Nephron (organoid): ENCODE data around the gene TSGA10.
A peak's percentile ranks its signal among the peaks of the same experiment; 100 is the strongest.

ENCODE experiments used
- H3K27ac Mint-ChIP-seq, 3 experiments: 2 replicates each; pipeline ENCODE4 v1.8.0; 2020; ENCODE audit warnings: mixed read lengths in 3 of 3, mild to moderate bottlenecking in 2 of 3, moderate library complexity in 1 of 3
- H3K27me3 Mint-ChIP-seq: 2 replicates; pipeline ENCODE4 v1.8.0; 2021; ENCODE audit warnings: low read depth, mild to moderate bottlenecking, moderate library complexity, mixed read lengths
- H3K36me3 Mint-ChIP-seq: 2 replicates; pipeline ENCODE4 v1.8.0; 2020; ENCODE audit warnings: low read depth, mixed read lengths
- H3K4me1 Mint-ChIP-seq: 2 replicates; pipeline ENCODE4 v1.8.0; 2020; ENCODE audit warnings: mixed read lengths
- H3K4me3 Mint-ChIP-seq, 3 experiments: 2 replicates each; pipeline ENCODE4 v1.8.0; 2020; ENCODE audit warnings: mild to moderate bottlenecking in 3 of 3, mixed read lengths in 3 of 3, moderate library complexity in 2 of 3
- H3K9me3 Mint-ChIP-seq: 2 replicates; pipeline ENCODE4 v1.8.0; 2020; ENCODE audit warnings: mixed read lengths
- CTCF ChIP-seq, 3 experiments: fragments of 200-600 bp; sonication (generic); IDR thresholded peaks; one replicate each; pipeline ENCODE4 v1.5.0; 2021; ENCODE audit warnings: antibody characterized with exemption in 3 of 3; ENCODE audit not compliant: unreplicated experiment in 3 of 3

TSGA10 gene

GRCh38 chr2:99127981-99128380 is 26.8 kb downstream of the TSGA10 start:
- H3K27ac Mint-ChIP-seq: no peak overlapping the region
- H3K4me3 Mint-ChIP-seq: no peak overlapping the region
- TF ChIP-seq CTCF (IDR thresholded peaks at IDR 0.05; ENCODE audit: unreplicated experiment in 3 of 3): no peak
- peaks cover 81% of the 10 kb centered on the region for H3K36me3 Mint-ChIP-seq
- no peaks in the 10 kb centered on the region for H3K27me3 Mint-ChIP-seq
- H3K4me1 Mint-ChIP-seq: no peaks in the 10 kb centered on the region
- peaks cover 53% of the 10 kb centered on the region for H3K9me3 Mint-ChIP-seq

GRCh38 chr2:99112617-99113016 is 42.1 kb downstream of the TSGA10 start:
- Mint-ChIP-seq H3K4me3 (no peak overlapping the region), H3K27me3 (no peaks in the 10 kb centered on the region), H3K4me1 (no peaks in the 10 kb centered on the region), H3K27ac (peak overlapping the region in 1 of 3 experiments; percentile 41), H3K36me3 (no peaks in the 10 kb centered on the region), H3K9me3 (no peaks in the 10 kb centered on the region)
- TF ChIP-seq CTCF (IDR thresholded peaks at IDR 0.05; ENCODE audit: unreplicated experiment in 3 of 3): no peak

- H3K27me3 Mint-ChIP-seq: no peaks in the 10 kb centered on the region
- H3K36me3 Mint-ChIP-seq: no peaks in the 10 kb centered on the region
- H3K4me3 Mint-ChIP-seq: no peak overlapping the region
- no peak overlapping the region for H3K27ac Mint-ChIP-seq
- H3K9me3 Mint-ChIP-seq: no peaks in the 10 kb centered on the region
- TF ChIP-seq CTCF (IDR thresholded peaks at IDR 0.05; ENCODE audit: unreplicated experiment in 3 of 3): no peak
- no peaks in the 10 kb centered on the region for H3K4me1 Mint-ChIP-seq
Measured at GRCh38 chr2:99111945-99112344, 42.8 kb downstream of the TSGA10 start.

GRCh38 chr2:99111236-99111635 is 43.5 kb downstream of the TSGA10 start:
- no peaks in the 10 kb centered on the region for H3K9me3 Mint-ChIP-seq
- no peak for TF ChIP-seq CTCF (IDR thresholded peaks at IDR 0.05; ENCODE audit: unreplicated experiment in 3 of 3)
- H3K4me3 Mint-ChIP-seq: no peak overlapping the region
- no peak overlapping the region for H3K27ac Mint-ChIP-seq
- no peaks in the 10 kb centered on the region for H3K4me1 Mint-ChIP-seq
- no peaks in the 10 kb centered on the region for H3K36me3 Mint-ChIP-seq
- no peaks in the 10 kb centered on the region for H3K27me3 Mint-ChIP-seq

GRCh38 chr2:99106913-99107312 is 47.8 kb downstream of the TSGA10 start:
- Mint-ChIP-seq H3K36me3 (peaks cover 3% of the 10 kb centered on the region), H3K9me3 (no peaks in the 10 kb centered on the region), H3K27me3 (no peaks in the 10 kb centered on the region), H3K4me3 (no peak overlapping the region), H3K27ac (no peak overlapping the region), H3K4me1 (no peaks in the 10 kb centered on the region)
- TF ChIP-seq CTCF (IDR thresholded peaks at IDR 0.05; ENCODE audit: unreplicated experiment in 3 of 3): no peak

GRCh38 chr2:99104006-99104405 is 50.7 kb downstream of the TSGA10 start:
- H3K9me3 Mint-ChIP-seq: no peaks in the 10 kb centered on the region
- no peak for TF ChIP-seq CTCF (IDR thresholded peaks at IDR 0.05; ENCODE audit: unreplicated experiment in 3 of 3)
- H3K4me1 Mint-ChIP-seq: no peaks in the 10 kb centered on the region
- H3K27ac Mint-ChIP-seq: no peak overlapping the region
- peaks cover 3% of the 10 kb centered on the region for H3K36me3 Mint-ChIP-seq
- H3K27me3 Mint-ChIP-seq: no peaks in the 10 kb centered on the region
- no peak overlapping the region for H3K4me3 Mint-ChIP-seq
